Kidney epithelial cell (primary cell): Measurements from ENCODE around the gene OS9. TPM values are rescaled to one million over a fixed set of nuclear protein-coding genes. Genes with fewer than 3 reads are reported as not detected.

Experiments
- DNase-seq: peaks from one replicate; pipeline ENCODE4 v3.0.0-alpha.2; 2010; ENCODE audit warnings: low read depth
- H3K27me3 ChIP-seq: 2 replicates; pipeline ENCODE4 v1.6.0; 2011; ENCODE audit warnings: low read length; ENCODE audit not compliant: control insufficient read depth, insufficient read depth
- H3K36me3 ChIP-seq: 2 replicates; pipeline ENCODE4 v1.5.1; 2011; ENCODE audit warnings: low read length; ENCODE audit not compliant: control insufficient read depth, insufficient read depth
- H3K4me3 ChIP-seq: 2 replicates; pipeline ENCODE4 v1.5.1; 2011; ENCODE audit warnings: low read depth, mild to moderate bottlenecking, control low read depth, low read length
- CTCF ChIP-seq: IDR thresholded peaks from 2 replicates; pipeline ENCODE4 v1.5.1; 2011; ENCODE audit warnings: mild to moderate bottlenecking, moderate library complexity, low read length, control low read depth, inconsistent platforms; ENCODE audit not compliant: insufficient read depth, poor library complexity, severe bottlenecking
- total RNA-seq: library from RNA; depleted of rRNA; stranded (reverse); fragments of >200 nt; gene quantifications from 2 replicates; pipeline ENCODE4 v1.2.3, GENCODE V29; 2015

OS9 gene
- total RNA-seq, 1 donor from 2014 or later = 310 TPM

- H3K36me3 ChIP-seq = peaks cover 3% of the 10 kb centered on the region
- TF ChIP-seq CTCF = no peak
- peaks cover 20% of the 10 kb centered on the region for H3K27me3 ChIP-seq
- no peak for DNase-seq
- no peak overlapping the region for H3K4me3 ChIP-seq
Measured at GRCh38 chr12:57760347-57760982, 66.5 kb downstream of the OS9 start.

- Histone ChIP-seq H3K27me3 (peaks cover 29% of the 10 kb centered on the region), H3K4me3 (no peak overlapping the region), H3K36me3 (peaks cover 3% of the 10 kb centered on the region)
- no peak for DNase-seq
- no peak for TF ChIP-seq CTCF
Measured at GRCh38 chr12:57761391-57761998, 67.6 kb downstream of the OS9 start.

DNA sequence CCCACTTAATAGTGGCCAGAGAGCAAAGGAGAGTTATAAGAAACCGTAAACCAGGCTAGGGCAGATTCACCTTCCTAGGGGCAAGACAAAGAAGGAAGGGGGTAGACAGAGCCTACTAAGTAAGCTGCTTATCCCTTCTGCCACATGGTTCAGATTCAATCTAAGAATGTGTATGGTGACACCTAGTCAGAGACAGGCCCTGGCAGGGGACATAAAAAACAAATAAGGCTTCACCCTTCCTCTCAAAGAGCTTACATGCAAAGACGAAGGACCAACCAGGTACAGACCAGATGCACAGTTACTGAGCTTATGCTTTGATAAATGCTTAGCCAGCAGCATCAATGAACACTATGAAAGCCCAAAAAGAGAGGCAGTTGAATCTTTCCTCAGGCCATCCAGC lies 68.5 kb downstream of the OS9 start:
- no peak for DNase-seq
- Histone ChIP-seq H3K36me3 (peaks cover 3% of the 10 kb centered on the region), H3K4me3 (no peak overlapping the region), H3K27me3 (peaks cover 29% of the 10 kb centered on the region)
- no peak for TF ChIP-seq CTCF

DNA sequence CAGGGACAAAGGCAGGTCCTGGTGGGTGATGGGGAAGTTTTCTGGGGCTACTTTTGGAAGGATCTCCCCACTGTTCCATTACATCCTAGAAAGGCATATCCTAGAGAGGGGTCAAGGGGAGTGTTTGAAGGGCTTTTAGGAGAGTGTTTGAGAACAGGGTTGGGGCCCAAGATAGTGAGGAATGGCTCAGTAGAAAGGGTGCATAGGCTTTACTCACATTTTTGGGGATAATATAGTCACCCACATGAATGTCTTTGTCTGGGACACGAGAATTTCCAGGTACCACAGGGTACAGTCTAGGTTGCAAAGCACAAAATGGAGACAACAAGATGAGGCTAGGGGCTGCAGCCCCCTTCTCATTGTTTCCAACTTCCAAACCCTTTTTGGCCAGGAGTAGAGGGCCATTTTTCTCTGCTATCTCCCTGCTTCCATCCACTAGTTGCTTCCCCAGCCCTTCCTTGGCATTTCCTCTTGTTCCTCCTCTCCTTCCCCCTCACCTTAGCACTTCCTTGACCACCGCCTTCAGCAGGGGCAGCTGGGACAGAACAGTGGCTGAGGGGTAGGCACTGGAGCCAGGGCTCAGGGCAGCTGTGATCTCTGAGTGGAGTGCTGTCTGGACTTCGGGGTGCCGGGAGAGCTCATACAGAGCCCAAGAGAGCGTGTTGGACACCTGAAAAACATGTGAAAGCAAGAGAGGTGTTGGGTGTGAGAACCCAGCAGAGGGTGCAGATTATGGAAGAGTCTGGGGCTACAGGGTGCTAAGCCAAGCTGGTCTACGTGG lies 70.1 kb downstream of the OS9 start:
- H3K36me3 ChIP-seq = no peaks in the 10 kb centered on the region
- TF ChIP-seq CTCF = no peak
- DNase-seq = no peak
- peaks cover 29% of the 10 kb centered on the region for H3K27me3 ChIP-seq
- H3K4me3 ChIP-seq = no peak overlapping the region

GRCh38 chr12:57764662-57765002 lies 70.7 kb downstream of the OS9 start:
- no peak for DNase-seq
- Histone ChIP-seq H3K36me3 (no peaks in the 10 kb centered on the region), H3K4me3 (peak overlapping the region; percentile 29), H3K27me3 (peaks cover 29% of the 10 kb centered on the region)
- no peak for TF ChIP-seq CTCF
